HG02623 (cell line): ENCODE results near the gene PRKCA.

Source experiments
- ATAC-seq: cut with Tn5 transposase; IDR thresholded peaks from one replicate; pipeline ENCODE4 v1.9.1; 2021; ENCODE audit warnings: moderate library complexity; ENCODE audit not compliant: unreplicated experiment

PRKCA gene

DNA sequence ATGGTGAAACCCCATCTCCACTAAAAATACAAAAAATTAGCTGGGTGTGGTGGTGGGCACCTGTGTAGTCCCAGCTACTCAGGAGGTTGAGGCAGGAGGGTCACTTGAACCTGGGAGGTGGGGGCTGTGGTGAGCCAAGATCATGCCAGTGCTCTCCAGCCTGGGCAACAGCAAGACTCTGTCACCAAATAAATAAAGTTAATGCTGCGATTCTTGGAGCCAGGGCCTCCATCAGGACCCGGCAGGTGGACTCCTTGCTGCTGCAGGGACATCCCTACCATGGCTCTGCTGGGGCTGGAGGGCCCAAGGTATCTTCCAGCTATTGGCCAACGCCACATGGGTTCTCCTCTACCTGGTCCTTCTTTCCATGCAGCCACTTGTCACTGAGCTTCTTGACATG is 450.0 kb downstream of the PRKCA start:
- no peak for ATAC-seq

DNA sequence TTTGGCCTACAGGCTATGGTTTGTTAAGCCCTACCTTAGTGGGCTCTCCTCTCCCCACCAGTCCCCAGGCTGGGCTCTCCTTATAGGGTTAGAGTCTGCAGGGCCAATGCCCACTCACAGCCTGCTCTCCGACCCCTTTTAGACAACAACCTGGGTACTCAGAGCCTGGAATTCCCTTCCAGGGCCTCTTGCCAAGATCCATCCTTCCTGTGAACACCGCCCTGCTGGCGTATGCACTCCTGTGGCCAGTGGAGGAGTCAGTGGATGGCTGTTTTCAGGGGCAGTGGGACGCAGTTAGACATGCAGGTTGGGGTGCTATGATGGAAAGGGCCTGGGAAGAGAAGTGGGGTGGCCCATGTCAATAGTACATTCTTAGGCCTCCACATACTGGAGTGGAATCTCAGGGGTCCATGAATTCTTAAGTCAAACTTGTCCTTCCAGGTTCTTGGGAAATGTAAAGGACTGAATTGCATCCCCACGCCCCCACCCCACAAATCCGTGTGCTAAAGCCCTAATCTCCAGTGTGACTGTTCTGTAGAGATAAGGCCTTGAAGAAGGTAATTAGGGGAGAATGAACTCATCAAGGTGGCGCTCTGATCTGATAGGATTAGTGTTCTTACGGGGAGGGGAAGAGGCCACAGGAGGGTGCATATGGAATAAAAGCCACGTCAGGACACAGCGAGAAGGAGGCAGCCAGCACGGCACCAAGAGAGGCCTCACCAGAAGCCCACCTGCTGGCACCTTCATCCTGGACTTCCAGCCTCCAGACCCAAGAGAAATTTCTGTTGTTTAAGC is 450.9 kb downstream of the PRKCA start:
- no peak for ATAC-seq

DNA sequence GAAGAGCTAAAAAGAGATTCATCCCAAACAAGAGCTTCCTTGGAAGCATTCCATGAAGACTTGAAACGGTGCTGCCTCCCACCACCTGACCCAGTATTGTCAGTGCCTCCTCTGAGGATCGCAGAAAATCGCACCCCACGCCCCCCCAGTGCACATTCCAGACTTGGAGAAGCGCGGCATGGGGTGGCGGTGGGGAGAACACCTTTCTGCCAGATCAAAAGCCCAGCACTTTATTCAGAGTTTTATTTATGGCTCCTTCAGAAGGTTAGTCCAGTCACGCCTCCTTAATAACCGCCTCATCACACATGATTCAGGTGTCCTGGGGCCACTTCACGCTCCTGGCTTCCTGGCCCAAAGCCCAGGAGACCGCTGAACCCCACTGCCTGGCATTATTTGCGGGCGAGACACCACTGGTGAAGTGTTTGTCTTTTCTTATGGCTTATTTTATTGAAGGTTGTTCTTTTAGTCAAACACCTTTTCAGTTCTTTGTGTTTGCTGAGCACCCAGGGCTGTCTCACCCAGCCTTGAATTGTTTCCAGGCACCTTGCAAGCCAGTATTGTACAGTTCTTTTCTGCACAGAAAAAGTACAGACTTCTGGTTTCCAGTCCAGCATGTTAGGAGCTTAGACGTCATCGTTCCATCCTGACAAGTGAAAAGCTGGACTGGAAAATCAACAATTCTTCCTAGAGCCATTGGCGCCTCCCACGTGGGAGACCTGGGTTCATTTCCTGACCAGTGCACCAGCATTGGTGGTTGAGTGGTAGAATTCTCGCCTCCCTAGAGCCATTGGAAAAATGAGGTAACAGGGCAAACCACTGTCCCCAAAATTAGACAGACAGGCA is 452.9 kb downstream of the PRKCA start:
- ATAC-seq, result no peak

DNA sequence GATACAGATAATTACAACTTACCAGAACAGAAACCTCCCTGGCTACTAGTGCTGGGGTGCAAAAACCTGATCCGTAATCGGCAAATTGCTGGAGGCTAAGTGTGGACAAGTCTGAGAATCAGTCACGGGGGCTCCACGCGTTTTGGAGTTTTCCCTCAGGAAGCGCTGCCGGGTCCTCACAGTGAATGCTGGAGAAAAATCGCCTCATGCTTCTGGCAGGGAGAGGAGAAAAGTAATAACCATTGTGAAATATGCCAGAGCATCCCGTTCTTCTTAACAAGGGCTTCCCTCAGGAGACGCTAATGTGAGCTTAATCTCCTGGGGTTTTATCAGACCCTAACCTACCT is 453.5 kb downstream of the PRKCA start:
- ATAC-seq, result no peak

DNA sequence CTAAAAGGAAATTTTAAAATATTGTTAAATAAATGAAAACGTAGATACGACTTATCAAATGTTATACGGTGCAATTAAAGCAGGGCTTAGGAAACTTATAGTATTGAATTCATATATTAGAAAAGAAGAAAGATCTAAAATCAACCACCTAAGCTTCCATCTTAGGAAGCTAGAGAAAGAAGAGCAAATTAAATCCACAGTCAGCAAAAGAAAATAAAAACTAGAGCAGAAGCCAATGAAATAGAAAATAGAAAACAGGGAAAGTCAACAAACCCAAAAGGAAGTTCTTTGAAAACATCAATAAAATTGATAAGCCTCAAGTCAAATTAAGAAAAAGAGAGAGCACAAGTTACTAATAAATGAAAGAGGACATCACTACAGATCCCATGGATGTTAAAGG is 457.9 kb downstream of the PRKCA start:
- no peak for ATAC-seq

DNA sequence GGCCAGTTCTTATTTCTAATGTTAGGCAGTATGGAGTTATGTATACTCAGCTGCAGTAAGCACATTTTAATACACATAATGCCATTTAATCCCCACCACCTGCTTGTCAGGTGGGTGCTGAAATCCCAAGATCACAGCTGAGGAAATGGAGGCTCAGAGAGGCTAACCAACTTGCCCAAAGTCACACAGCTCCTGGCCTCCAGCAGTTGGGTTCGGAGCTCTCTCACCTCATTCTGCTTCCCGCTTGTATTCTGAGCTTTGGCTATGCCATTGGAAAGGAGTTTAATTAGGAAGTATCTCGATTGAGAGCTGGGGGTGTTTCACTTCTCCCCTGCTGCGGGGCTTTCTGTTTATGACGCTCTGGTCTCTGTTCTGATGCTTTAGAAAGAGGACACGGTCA is 459.9 kb downstream of the PRKCA start:
- ATAC-seq, result no peak

DNA sequence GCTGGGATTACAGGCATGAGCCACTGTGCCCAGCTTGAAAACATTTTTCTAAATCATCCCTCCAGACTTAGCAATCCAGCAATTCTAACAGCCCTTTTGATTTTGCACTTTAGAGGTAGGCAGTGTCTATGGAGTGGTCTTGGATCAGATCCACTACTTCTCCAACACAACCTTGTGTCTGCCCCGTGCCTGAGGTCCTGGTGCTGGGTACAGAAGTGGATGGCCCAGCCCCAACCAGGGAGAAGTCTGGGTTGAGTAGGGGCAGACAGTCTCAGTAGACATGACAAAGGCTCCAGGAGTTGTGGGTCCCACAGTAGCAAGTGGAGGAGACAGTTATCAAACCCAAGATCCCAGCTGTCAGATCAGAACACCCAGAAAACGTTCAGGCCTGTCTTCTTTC is 460.6 kb downstream of the PRKCA start:
- no peak for ATAC-seq

DNA sequence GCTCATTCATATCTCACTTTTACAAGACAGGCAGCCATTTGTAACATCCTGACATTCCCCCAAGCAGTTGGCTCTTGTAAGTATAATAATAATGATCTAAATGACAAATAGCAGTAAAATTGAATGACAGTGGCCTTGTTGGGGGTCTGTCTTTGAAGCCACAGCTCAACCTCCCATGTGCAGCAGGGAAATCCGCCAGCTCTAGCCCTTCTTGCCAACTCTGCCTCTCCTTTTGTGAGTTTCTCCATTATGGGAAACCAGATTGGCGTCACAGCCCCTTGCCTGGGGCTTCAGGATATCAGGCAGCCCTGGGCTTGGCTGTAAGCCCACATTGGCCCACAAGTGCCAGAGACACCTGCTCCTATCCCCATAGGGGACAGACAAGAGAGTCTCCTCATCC is 462.1 kb downstream of the PRKCA start:
- no peak for ATAC-seq

DNA sequence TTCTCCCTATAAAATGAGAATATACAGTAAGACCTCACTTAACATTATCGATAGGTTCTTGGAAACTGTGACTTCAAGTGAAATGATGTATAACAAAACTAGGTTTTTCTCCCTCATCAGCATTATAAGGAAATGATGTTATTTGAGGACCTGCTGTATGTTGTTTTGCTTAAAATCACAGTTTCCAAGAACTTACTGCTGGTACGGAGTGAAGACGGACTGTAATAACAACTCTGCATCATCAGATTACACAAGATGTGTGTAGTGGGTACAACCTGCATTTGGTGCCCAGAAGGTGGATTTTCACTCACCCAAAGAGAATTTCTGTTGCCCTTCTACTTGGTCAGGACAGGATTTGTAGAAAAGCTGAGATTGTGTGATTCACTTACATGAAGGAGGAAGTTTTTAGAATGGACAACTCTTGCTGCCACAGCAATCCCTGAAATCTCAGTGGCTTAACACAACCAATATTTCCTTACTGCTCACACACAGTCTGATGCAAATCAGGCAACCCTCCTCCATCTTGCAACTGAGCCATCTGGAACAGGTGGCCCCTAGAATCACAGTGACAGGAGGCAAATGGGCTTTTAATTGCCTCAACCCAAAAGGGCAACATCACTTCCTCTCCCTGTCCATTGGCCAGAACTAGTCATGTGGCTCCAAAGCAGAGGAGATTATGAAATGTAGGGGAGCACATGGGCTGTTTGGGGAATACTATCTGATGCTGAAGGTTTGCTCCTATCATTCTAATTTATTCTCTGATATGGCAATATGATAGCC is 464.9 kb downstream of the PRKCA start:
- no peak for ATAC-seq

DNA sequence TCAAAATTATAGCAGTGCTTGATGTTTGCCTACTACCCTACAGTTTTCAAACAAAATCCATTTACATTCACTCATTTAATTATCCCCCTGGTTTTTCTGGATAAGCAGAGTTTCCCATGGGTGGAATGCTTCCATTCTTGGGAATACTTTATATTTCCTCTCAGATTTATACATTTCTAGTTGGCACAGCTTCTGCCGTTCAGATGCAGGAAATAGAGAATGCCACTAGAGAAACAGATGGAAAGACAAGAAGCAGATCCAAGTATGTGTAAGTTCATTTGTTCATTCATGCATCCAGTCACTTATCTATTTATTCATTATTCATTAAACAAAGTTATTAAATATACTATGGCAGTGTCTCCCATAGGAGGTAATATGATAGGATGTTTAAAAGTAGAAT is 467.5 kb downstream of the PRKCA start:
- ATAC-seq, result no peak

DNA sequence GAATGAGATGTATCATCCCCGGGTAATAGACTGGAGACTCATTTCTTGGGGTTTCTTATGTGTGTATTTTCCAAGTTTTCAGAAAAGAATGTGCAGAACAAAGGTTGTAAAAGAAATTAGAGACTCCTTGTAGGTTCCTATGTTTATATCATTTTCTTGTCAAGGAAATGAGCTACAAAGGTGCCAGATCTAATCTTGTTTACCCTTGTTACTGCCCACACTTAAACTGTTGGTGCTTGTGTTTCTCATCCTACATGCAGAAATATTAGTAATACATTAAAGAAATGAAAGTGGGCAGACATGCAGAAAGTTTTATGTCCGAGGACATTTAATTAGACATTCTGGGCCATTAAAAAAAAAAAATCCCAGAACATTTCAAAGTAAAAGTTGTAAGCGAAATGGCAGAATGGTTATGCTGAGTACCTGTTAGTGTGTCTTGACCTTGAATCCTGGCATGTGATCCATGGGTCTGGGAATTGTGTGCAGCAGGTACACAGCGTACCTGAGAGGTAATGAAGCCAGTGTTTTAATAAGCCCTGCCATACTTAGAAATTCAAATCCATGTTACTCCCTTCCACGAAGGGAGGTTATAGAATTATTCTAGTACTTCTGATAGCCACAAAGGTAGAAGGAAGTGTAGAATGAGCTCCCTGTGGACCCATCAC is 469.9 kb downstream of the PRKCA start:
- no peak for ATAC-seq

DNA sequence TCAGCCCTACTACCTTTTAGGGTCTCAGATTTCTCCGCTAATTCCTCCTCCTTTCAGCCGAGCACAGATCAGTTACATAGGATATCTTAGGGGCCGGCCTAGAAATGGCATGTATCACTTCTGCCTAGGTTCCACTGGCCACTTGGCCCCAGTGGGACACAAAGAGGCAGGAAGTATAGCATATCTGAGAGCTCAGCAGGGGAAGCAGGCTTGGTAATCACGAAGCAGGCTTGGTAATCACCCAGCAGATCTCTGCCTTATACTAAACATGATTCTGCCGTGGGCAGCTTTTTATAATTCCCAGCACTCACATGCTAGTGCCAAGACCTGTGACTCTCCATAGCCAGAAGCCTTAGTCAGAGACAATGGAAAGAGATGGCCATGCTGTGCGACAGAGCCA is 472.9 kb downstream of the PRKCA start:
- ATAC-seq, result no peak

DNA sequence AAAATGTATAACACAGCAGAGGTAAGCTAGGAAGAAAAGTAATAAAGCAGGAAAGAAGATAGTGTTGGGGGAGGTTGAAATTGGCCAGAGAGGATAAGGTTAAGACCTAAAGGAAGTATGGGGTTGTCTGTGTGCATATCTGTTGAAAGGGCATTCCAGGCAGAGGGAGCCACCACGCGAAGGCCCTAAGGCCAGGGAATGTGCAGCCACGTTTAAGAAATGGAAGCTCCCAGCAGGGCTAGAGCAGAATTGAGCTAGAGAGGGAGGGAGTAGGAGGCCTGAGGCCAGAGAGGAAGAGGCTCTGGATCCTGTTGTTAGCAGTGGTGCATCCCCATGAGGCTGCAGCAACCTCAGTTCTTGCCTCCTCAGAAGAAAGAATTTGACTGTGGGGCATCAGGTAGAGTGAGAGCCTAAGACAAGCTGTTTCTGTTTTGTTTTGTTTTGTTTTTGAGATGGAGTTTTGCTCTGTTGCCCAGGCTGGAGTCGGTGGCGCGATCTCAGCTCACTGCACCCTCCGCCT is 473.5 kb downstream of the PRKCA start:
- no peak for ATAC-seq

DNA sequence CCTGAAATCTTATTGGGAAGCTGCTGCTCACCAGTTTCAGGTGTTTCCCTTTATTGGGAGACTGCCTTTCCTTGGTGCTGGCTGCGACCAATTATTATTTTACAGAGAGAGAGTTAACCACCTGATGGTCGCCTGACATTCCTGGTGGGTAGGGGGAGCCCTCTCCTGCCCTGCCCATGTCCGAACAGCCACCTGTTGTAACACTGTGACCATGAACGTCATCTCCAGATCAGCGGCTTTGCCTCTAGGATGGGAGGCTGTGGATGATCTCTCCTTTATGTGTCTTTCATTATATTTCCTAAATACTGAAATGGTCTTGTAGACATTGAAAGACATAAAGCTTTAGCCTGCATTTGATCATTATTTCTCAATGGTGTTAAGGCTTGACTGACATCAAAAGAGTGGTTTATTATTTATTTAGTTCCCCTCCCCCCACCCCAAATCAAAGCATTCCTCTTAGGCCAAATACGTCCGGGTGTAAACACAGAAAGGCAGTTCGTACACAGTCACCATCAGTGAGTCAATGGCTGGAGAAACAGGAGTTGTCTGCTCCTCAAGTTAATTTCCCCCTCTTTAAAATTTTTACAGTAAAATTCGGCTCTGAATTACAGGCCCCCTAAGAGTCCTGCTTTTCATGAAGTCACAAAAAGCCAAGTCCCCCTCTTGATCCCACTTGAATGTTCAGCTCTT is 474.7 kb downstream of the PRKCA start:
- no peak for ATAC-seq

DNA sequence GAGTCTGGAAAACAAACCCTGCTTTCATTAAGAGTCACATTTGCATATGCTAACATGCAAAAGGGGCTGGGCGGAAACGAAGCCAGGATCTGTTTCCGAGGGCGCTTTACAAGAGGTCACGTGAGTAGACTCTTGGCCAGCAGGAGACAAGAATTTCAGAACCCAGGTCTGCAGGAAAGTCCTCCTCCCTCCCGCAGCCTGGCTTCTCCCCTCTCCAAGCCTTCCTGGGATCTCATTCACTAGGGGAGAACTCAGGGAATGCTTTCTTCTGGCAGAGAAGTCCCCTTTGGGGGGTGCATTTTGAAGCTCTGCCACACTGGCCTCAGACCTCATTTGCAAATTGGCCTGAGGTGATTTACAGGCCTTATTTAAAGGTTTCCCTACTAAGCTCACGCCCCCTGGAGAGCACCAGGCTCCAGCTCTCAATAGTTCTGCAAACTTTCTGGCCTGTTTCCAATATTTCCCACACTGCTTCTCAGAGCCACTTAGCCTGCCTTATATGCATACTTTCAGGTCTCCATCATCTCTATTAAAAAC is 475.3 kb downstream of the PRKCA start:
- no peak for ATAC-seq

DNA sequence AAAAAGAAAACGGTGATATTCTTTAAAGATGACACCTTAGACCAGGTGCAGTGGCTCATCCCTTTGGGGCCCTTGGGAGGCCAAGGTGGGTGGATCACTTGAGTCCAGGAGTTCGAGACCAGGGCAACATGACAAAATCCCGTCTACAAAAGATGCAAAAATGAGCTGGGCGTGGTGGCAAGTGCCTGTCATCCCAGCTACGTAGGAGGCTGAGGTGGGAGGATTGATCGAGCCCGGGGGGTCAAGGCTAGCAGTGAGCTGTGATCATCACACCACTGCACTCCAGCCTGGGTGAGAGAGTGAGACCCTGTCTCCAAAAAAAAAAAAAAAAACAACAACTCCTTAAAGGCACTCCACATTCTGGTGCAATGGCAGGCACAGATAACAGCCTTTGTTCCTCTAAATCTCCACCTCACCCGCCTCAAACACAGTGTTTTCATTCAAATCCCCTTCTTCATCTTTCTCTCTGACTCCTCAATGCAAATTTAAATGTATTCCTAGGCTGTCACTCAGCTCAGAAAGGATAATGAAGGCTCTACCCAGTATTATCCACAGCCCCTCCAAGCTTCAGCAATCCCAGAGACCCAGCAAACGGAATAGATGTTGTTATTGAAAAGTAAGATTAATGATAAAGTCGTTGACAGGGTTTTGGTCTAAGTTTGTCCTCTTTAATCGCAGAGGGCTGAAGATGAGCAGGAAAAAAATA is 476.3 kb downstream of the PRKCA start:
- no peak for ATAC-seq

DNA sequence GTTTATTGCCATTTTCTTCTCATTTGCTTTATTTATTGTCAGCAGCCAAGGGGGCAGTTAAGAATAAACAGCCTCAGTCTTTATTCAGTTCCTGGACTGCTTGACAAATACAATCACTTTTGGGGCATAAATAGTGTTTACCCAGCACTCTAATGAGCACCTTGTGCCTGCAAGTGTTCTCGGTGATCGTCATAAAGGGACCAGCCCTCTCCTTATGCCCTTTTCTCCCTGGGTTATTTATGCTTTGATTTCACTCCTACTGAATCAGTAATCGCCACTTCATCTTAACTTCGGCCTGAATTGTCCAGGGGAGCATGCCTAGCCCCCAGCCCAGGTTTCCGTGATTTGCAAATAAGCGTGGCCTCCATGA is 476.8 kb downstream of the PRKCA start:
- ATAC-seq, result no peak

DNA sequence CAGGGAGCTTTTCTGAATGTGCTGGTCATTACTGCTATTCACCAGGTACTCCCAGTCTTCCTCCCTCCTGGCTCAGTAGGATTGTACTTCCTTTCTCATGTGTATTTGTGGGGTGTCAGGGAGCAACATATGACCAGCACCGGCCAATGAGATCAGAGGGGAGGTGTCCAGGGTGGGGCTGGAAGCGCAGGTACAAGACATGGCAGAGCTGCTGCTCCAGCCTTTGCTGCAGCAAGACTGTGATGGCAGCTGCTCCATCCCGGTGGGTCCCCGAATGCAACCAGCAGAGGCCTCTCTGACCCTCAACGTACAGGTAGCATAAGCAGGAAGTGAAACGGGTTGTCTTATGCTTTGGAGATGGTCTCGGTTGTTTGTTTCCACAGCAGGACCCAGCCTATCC is 478.7 kb downstream of the PRKCA start:
- no peak for ATAC-seq

DNA sequence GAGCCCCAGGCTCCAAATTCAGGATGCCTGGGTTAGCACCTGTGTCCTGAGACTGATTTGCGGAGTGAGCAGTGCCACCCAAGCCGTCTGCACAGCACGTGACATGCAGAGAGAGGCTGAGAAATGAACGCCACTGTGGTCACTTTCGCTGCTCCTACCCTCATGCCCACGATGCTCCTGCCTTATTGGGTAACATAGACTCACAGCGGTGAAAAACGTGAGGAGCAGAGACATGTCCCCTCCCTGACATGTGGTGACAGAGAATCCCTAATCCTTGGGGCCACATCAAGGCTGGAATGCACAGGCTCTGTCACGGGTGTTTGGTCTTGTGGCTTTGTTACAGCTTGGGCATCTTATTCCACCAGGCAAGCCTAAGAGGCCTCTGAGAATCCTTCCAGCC is 480.4 kb downstream of the PRKCA start:
- no peak for ATAC-seq
